K562 (cell line): ENCODE results near the gene MYO3B. TPM values are rescaled to one million over a fixed set of nuclear protein-coding genes. Genes with fewer than 3 reads are reported as not detected.

Experiments used
- ARID1B ChIP-seq: fragments of 450-650 bp; IDR thresholded peaks from 2 replicates; pipeline ENCODE4 v1.6.1; 2016; ENCODE audit warnings: antibody characterized with exemption, mild to moderate bottlenecking, inconsistent platforms
- CBFA2T2 ChIP-seq: fragments of 450-650 bp; conservative IDR thresholded peaks from 2 replicates; pipeline ENCODE4 v1.6.1; 2017; ENCODE audit warnings: mild to moderate bottlenecking
- CHCHD3 ChIP-seq: fragments of 250-450 bp; sonication (Bioruptor Pico); IDR thresholded peaks from 2 replicates; pipeline ENCODE4 v2.1.2; 2022; ENCODE audit warnings: mild to moderate bottlenecking
- EGR1 ChIP-seq: fragments of 450-650 bp; conservative IDR thresholded peaks from 2 replicates; pipeline ENCODE4 v1.6.1; 2017; ENCODE audit warnings: mild to moderate bottlenecking
- EP400 ChIP-seq: fragments of 450-650 bp; IDR thresholded peaks from 2 replicates; pipeline ENCODE4 v1.6.1; 2017; ENCODE audit warnings: antibody characterized with exemption, mild to moderate bottlenecking, moderate library complexity
- GATA2 ChIP-seq: sonication (generic); formaldehyde crosslinking; IDR thresholded peaks from 2 replicates; pipeline ENCODE4 v1.4.0; 2020; ENCODE audit warnings: mild to moderate bottlenecking, missing genetic modification reagents
- JUND ChIP-seq, 2 experiments: IDR thresholded peaks; 2 replicates in 1 of 2; 3 replicates in 1 of 2; pipeline ENCODE4 v1.6.1; 2011; ENCODE audit warnings: borderline replicate concordance in 2 of 2, low read depth in 2 of 2, low read length in 2 of 2, improper control_type of control experiment in 1 of 2, missing biosample characterization in 1 of 2, missing genetic modification characterization in 1 of 2, missing genetic modification reagents in 1 of 2
- L3MBTL2 ChIP-seq: fragments of 450-650 bp; IDR thresholded peaks from 2 replicates; pipeline ENCODE4 v1.6.1; 2016; ENCODE audit warnings: mild to moderate bottlenecking, moderate library complexity
- MTA1 ChIP-seq: fragments of 450-650 bp; IDR thresholded peaks from 2 replicates; pipeline ENCODE4 v1.6.1; 2017; ENCODE audit warnings: borderline replicate concordance
- MYBL2 ChIP-seq, 2 experiments: fragments of 450-650 bp in 1 of 2; sonication (generic) in 1 of 2; formaldehyde crosslinking in 1 of 2; IDR thresholded peaks; 2 replicates each; pipeline versions ENCODE4 v1.6.1 to v1.8.1; 2017 to 2022; ENCODE audit warnings: borderline replicate concordance in 1 of 2, inconsistent platforms in 1 of 2, low read depth in 1 of 2, mild to moderate bottlenecking in 1 of 2, missing genetic modification reagents in 1 of 2, moderate library complexity in 1 of 2
- MYC ChIP-seq, 2 experiments: fragments of 250-450 bp in 1 of 2; sonication (Bioruptor Pico) in 1 of 2; IDR thresholded peaks; 2 replicates each; pipeline versions ENCODE4 v1.5.1 to v1.6.1; 2012 to 2021; ENCODE audit warnings: low read depth in 2 of 2, borderline replicate concordance in 1 of 2, improper control_type of control experiment in 1 of 2, low read length in 1 of 2, mild to moderate bottlenecking in 1 of 2, moderate library complexity in 1 of 2
- NFIC ChIP-seq: fragments of 450-650 bp; IDR thresholded peaks from 2 replicates; pipeline ENCODE4 v1.6.1; 2017; ENCODE audit warnings: mild to moderate bottlenecking, inconsistent platforms
- PML ChIP-seq: IDR thresholded peaks from 2 replicates; pipeline ENCODE4 v1.6.1; 2012; ENCODE audit warnings: low read length, inconsistent platforms
- POLR3A ChIP-seq: IDR thresholded peaks from 2 replicates; pipeline ENCODE4 v1.6.1; 2011; ENCODE audit warnings: borderline replicate concordance, mild to moderate bottlenecking, moderate library complexity; ENCODE audit not compliant: insufficient read length, insufficient read depth; ENCODE audit errors: extremely low read depth
- RAD51 ChIP-seq: fragments of 450-650 bp; IDR thresholded peaks from 2 replicates; pipeline ENCODE4 v1.7.1; 2016; ENCODE audit warnings: low read depth, mild to moderate bottlenecking, borderline replicate concordance
- RCOR1 ChIP-seq, 2 experiments: IDR thresholded peaks; 2 replicates each; pipeline ENCODE4 v1.6.1; 2012; ENCODE audit warnings: low read depth in 2 of 2, low read length in 2 of 2, borderline replicate concordance in 1 of 2, improper control_type of control experiment in 1 of 2
- SAFB ChIP-seq: fragments of 200-400 bp; formaldehyde crosslinking; IDR thresholded peaks from 2 replicates; pipeline ENCODE4 v1.6.1; 2017; ENCODE audit warnings: low read depth, low read length, borderline replicate concordance
- ZEB2 ChIP-seq: fragments of 450-650 bp; IDR thresholded peaks from 2 replicates; pipeline ENCODE4 v1.6.1; 2016
- ZNF696 ChIP-seq: fragments of 250-450 bp; sonication (Bioruptor Pico); conservative IDR thresholded peaks from 2 replicates; pipeline ENCODE4 v1.4.0; 2020; ENCODE audit warnings: mild to moderate bottlenecking, moderate library complexity
- ZSCAN32 ChIP-seq: fragments of 450-650 bp; formaldehyde crosslinking; IDR thresholded peaks from 2 replicates; pipeline ENCODE4 v1.4.0; 2020; ENCODE audit warnings: mild to moderate bottlenecking, moderate library complexity
- polyA plus RNA-seq, 8 experiments: library from polyadenylated mRNA; depleted of rRNA in 4 of 8; stranded (reverse) in 5 of 8; unstranded in 3 of 8; fragments of >200 nt; fragmentation: Nextera tagmentation in 2 of 8; fragmentation: Illumina TruSeq in 1 of 8; extraction: Ambion mirVana in 2 of 8; extraction: Trizol in 1 of 8; gene quantifications; 2 replicates each; pipeline versions ENCODE4 v1.2.1 to v1.2.3, GENCODE V29; 2011 to 2014; ENCODE audit warnings: inconsistent platforms in 1 of 8, missing spikeins in 1 of 8
- total RNA-seq, 7 experiments: library from RNA; depleted of rRNA in 6 of 7; stranded (reverse); fragments of >200 nt in 6 of 7; fragmentation: Illumina TruSeq in 2 of 7; extraction: Trizol in 2 of 7; gene quantifications; 2 replicates each; pipeline versions ENCODE4 v1.2.1 to v1.2.3, GENCODE V29; 2011 to 2021; ENCODE audit warnings: low replicate concordance in 1 of 7
- TF ChIP-seq, protein P1 (sequence below): fragments of 250-450 bp; sonication (Bioruptor Pico); IDR thresholded peaks from 2 replicates; pipeline ENCODE4 v1.4.0; 2020
- TF ChIP-seq, protein P2 (sequence below): fragments of 450-650 bp; IDR thresholded peaks from 2 replicates; pipeline ENCODE4 v1.6.1; 2016; ENCODE audit warnings: missing biosample characterization, missing genetic modification characterization
- TF ChIP-seq, protein P3 (sequence below): sonication (generic); formaldehyde crosslinking; IDR thresholded peaks from 2 replicates; pipeline ENCODE4 v1.9.0; 2022; ENCODE audit warnings: mild to moderate bottlenecking, missing genetic modification reagents
- TF ChIP-seq, protein P4 (sequence below): fragments of 450-650 bp; formaldehyde crosslinking; IDR thresholded peaks from 2 replicates; pipeline ENCODE4 v1.4.0; 2022; ENCODE audit warnings: mild to moderate bottlenecking, moderate library complexity

MYO3B gene
- total and polyA plus RNA-seq, 9 of the 15 experiments (the other 6 are each of a cell fraction or from before 2014, with no cell fraction given), result 2.7 to 6.5 (median 3.6) TPM

DNA sequence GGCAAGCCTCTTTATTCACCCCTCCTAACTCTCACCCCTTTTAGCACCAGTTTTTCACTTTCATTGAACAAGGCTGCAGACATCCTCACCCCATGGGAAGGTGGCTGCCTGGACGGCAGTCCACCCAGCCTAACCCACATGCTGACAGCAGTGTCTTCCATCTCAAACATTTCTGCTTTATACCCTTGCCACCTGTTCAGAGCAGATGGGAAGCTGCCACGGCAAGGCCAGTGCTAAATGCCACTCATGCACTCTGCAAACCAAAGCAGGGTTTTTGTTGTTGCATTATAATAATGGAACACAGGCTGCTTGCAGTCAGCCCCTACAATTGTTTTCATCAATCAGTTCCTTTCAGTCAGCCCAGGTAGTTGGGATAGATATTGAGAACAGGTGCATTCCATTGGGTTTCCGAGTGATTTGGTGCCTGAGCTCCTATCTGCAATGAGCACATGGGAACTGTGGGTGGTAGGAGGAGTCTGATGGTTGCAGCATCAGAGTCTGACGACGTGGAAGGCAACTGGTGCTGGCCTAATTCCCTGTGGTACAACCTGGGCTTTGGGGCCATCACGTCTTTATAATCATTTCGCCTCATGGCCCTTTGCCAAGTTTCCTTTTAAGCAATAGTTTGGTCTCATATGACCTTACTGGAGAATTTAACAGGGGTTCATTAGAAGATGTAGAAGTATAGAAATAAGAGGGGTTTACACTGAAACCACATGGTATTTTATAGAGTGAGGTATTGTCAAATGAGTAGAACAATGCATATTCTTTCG is 284.7 kb downstream of the MYO3B start (continued):
- TF ChIP-seq, protein P1, sequence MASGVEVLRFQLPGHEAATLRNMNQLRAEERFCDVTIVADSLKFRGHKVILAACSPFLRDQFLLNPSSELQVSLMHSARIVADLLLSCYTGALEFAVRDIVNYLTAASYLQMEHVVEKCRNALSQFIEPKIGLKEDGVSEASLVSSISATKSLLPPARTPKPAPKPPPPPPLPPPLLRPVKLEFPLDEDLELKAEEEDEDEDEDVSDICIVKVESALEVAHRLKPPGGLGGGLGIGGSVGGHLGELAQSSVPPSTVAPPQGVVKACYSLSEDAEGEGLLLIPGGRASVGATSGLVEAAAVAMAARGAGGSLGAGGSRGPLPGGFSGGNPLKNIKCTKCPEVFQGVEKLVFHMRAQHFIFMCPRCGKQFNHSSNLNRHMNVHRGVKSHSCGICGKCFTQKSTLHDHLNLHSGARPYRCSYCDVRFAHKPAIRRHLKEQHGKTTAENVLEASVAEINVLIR (CRISPR knock-in tag), result no peak
- TF ChIP-seq ARID1B, result peak; percentile 85
- peak; percentile 69 for TF ChIP-seq EP400
- TF ChIP-seq ZEB2, result peak; percentile 99
- TF ChIP-seq JUND (IDR thresholded peaks at IDR 0.05; ENCODE audit: borderline replicate concordance, low read depth, low read length), result peak; percentile 89
- TF ChIP-seq JUND (tag; IDR thresholded peaks at IDR 0.05; ENCODE audit: borderline replicate concordance, low read depth, low read length), result peak; percentile 44; the same call in 1 of the 3 replicates
- TF ChIP-seq RCOR1 (IDR thresholded peaks at IDR 0.05; ENCODE audit: borderline replicate concordance in 1 of 2, low read depth in 2 of 2, low read length in 2 of 2), result peak in 1 of 2 experiments; percentile 97; a peak in 3 of 4 replicates
- no peak; the same call in 1 of the 2 replicates for TF ChIP-seq GATA2 (CRISPR knock-in tag)
- peak; percentile 77; the same call in 1 of the 2 replicates for TF ChIP-seq ZSCAN32 (CRISPR knock-in tag)
- no peak for TF ChIP-seq MYBL2 (IDR thresholded peaks at IDR 0.05; ENCODE audit: low read depth)
- TF ChIP-seq MYBL2 (CRISPR knock-in tag; IDR thresholded peaks at IDR 0.05; ENCODE audit: borderline replicate concordance), result no peak
- TF ChIP-seq, protein P2, sequence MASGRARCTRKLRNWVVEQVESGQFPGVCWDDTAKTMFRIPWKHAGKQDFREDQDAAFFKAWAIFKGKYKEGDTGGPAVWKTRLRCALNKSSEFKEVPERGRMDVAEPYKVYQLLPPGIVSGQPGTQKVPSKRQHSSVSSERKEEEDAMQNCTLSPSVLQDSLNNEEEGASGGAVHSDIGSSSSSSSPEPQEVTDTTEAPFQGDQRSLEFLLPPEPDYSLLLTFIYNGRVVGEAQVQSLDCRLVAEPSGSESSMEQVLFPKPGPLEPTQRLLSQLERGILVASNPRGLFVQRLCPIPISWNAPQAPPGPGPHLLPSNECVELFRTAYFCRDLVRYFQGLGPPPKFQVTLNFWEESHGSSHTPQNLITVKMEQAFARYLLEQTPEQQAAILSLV (tag), result peak; percentile 79
- peak; percentile 97 for TF ChIP-seq MYC (IDR thresholded peaks at IDR 0.05; ENCODE audit: low read depth, low read length)
- peak; percentile 38; the same call in 1 of the 2 replicates for TF ChIP-seq MYC (CRISPR knock-in tag; IDR thresholded peaks at IDR 0.05; ENCODE audit: borderline replicate concordance, low read depth)
- TF ChIP-seq RAD51, result no peak
- TF ChIP-seq, protein P3, sequence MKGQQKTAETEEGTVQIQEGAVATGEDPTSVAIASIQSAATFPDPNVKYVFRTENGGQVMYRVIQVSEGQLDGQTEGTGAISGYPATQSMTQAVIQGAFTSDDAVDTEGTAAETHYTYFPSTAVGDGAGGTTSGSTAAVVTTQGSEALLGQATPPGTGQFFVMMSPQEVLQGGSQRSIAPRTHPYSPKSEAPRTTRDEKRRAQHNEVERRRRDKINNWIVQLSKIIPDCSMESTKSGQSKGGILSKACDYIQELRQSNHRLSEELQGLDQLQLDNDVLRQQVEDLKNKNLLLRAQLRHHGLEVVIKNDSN (CRISPR knock-in tag), result no peak
- TF ChIP-seq ZNF696 (CRISPR knock-in tag), result no peak
- peak; percentile 61; the same call in 1 of the 2 replicates for TF ChIP-seq PML
- TF ChIP-seq CHCHD3 (CRISPR knock-in tag), result no peak
- TF ChIP-seq EGR1, result peak; percentile 73
- TF ChIP-seq POLR3A, result no peak
- peak; percentile 71 for TF ChIP-seq CBFA2T2
- TF ChIP-seq SAFB, result no peak
- peak; percentile 48; the same call in 1 of the 2 replicates for TF ChIP-seq MTA1
- TF ChIP-seq L3MBTL2, result peak; percentile 85
- TF ChIP-seq NFIC, result peak; percentile 89
- TF ChIP-seq, protein P4, sequence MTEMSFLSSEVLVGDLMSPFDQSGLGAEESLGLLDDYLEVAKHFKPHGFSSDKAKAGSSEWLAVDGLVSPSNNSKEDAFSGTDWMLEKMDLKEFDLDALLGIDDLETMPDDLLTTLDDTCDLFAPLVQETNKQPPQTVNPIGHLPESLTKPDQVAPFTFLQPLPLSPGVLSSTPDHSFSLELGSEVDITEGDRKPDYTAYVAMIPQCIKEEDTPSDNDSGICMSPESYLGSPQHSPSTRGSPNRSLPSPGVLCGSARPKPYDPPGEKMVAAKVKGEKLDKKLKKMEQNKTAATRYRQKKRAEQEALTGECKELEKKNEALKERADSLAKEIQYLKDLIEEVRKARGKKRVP (CRISPR knock-in tag), result peak; percentile 97
